ENCODE results near the gene IRAK2.

GRCh38 chr3:10265833-10266232 is 101.1 kb downstream of the IRAK2 start:
- TF ChIP-seq, protein P1, sequence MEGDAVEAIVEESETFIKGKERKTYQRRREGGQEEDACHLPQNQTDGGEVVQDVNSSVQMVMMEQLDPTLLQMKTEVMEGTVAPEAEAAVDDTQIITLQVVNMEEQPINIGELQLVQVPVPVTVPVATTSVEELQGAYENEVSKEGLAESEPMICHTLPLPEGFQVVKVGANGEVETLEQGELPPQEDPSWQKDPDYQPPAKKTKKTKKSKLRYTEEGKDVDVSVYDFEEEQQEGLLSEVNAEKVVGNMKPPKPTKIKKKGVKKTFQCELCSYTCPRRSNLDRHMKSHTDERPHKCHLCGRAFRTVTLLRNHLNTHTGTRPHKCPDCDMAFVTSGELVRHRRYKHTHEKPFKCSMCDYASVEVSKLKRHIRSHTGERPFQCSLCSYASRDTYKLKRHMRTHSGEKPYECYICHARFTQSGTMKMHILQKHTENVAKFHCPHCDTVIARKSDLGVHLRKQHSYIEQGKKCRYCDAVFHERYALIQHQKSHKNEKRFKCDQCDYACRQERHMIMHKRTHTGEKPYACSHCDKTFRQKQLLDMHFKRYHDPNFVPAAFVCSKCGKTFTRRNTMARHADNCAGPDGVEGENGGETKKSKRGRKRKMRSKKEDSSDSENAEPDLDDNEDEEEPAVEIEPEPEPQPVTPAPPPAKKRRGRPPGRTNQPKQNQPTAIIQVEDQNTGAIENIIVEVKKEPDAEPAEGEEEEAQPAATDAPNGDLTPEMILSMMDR (IDR thresholded peaks at IDR 0.05) = no peak
- TF ChIP-seq POLR2AphosphoS5 (IDR thresholded peaks at IDR 0.05) = no peak

Data from suprapubic skin (tissue), 3 donors.